Measurements from ENCODE around the gene ADGRV1.

ADGRV1 gene

DNA sequence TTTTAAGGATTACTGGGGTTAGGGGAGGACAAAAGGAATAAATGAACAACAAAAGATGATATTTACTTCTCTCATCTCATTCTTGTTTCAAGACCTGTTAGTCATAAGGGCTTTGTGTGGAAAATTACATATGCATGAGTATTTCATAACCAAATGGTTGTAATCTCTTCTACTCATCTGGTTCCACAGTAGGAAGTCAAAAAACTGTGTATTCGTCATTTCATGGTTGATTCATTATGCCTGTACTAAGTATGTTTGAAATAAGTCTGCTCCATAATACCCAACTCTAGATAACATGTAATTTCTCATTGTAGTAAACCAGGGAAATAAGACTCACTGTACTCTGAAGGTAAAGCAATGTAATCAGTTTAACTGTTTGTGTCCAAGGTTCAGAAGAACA lies 611.7 kb downstream of the ADGRV1 start:
- DNase-seq (ENCODE audit: low spot score): no peak
- in situ Hi-C loops (cut with MboI; ENCODE audit: low pct_unique_long_range_greater_than_20kb, low sequenced_read_pairs, unreplicated experiment): no loop called here
- TF ChIP-seq, protein P1, sequence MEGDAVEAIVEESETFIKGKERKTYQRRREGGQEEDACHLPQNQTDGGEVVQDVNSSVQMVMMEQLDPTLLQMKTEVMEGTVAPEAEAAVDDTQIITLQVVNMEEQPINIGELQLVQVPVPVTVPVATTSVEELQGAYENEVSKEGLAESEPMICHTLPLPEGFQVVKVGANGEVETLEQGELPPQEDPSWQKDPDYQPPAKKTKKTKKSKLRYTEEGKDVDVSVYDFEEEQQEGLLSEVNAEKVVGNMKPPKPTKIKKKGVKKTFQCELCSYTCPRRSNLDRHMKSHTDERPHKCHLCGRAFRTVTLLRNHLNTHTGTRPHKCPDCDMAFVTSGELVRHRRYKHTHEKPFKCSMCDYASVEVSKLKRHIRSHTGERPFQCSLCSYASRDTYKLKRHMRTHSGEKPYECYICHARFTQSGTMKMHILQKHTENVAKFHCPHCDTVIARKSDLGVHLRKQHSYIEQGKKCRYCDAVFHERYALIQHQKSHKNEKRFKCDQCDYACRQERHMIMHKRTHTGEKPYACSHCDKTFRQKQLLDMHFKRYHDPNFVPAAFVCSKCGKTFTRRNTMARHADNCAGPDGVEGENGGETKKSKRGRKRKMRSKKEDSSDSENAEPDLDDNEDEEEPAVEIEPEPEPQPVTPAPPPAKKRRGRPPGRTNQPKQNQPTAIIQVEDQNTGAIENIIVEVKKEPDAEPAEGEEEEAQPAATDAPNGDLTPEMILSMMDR (IDR thresholded peaks at IDR 0.05; ENCODE audit: extremely low read depth, insufficient read depth, missing control alignments): no peak

DNA sequence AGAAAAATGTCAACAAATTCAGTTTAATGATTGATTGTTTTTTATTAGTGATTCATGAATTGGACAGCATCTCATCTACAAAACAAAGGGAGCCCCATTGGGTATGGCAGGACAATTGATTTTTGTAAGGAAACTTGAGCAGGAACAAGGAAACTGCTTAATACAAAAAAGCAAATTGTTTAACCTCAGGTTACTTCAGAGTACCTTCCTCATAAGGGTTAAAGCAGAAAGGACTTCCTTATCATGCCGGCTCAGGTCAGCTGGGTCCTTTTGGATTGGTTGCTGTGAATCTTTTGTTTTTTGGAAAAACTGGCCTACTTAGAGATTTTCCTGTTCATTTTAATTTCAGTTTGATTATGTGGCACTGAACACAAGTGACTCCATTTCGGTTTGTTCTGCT lies 612.7 kb downstream of the ADGRV1 start:
- DNase-seq (ENCODE audit: low spot score): no peak
- TF ChIP-seq, protein P1 (IDR thresholded peaks at IDR 0.05; ENCODE audit: extremely low read depth, insufficient read depth, missing control alignments): no peak
- in situ Hi-C loops (cut with MboI; ENCODE audit: low pct_unique_long_range_greater_than_20kb, low sequenced_read_pairs, unreplicated experiment): no loop called here

DNA sequence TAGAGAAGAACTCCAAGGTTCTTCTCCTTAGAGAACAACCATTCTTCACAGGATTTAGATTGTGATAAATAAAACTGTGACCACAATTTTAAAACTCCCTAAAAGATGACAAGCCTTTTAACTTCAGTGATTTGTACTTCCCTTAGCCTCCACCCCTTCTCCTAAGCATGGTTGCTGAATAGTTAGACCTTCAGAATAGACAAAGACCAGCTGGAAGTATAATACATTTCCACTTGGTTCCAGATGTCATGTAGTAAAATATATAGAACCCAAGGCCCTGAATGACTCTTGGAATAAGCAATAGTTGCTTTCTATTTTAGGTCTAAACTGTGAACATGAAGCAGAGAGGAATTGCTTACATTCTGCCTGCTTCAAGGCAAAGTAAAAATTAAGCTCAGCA lies 615.8 kb downstream of the ADGRV1 start:
- in situ Hi-C loops (cut with MboI; ENCODE audit: low pct_unique_long_range_greater_than_20kb, low sequenced_read_pairs, unreplicated experiment): no loop called here
- TF ChIP-seq, protein P1 (IDR thresholded peaks at IDR 0.05; ENCODE audit: extremely low read depth, insufficient read depth, missing control alignments): no peak
- no peak for DNase-seq (ENCODE audit: low spot score)

DNA sequence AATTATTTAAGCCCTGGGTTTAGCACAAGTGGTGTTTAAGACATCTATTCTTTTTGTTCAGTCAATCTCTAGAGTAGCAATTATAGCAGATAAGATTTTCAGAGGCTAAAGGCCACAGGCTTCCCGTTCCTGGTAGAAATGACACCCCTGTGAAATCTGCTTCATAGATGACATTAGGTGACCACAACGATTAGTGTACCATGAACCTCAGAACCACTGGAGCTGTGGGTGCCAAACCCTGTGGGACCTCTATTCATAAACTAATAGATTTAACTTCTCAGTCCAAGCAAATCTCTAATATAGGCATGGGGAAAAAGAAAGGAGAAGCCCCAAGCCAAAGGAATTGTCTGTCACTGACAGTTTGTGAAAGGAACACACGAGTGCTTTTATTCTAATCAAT lies 617.1 kb downstream of the ADGRV1 start:
- in situ Hi-C loops (cut with MboI; ENCODE audit: low pct_unique_long_range_greater_than_20kb, low sequenced_read_pairs, unreplicated experiment): no loop called here
- DNase-seq (ENCODE audit: low spot score): no peak
- TF ChIP-seq, protein P1 (IDR thresholded peaks at IDR 0.05; ENCODE audit: extremely low read depth, insufficient read depth, missing control alignments): no peak

DNA sequence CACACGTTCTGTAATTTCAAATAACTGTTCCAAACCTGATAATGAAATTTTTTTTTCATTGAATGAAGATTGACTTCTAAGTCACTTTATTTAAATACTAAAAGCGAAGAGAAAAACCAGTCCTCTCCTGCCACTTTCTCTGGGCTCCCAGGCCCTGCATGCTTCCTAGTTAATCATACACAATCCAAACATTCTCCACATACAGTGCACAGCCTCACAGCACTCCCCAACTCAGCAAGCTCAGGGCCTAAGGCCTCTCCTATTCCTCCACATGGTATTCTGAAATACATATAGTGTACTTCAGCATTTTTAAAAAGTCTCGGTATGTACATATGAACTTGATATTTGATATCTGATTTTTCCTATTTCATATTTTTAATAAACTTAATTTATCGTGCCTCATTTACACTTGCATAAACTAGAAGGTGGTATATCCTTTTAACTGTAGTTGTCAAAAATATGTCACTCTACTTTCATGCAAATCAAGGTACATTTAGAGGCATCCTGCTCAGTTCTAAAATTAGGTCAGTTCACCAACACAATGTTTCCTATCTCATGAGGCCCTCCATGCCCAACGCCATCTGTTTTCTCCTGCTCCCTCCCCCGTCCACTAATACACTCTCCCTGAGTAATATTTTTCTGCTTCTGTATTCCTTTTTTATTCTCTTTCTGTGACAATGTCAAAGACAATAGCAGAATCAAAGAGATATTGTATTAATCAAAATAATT lies 617.9 kb downstream of the ADGRV1 start:
- TF ChIP-seq, protein P1 (IDR thresholded peaks at IDR 0.05; ENCODE audit: extremely low read depth, insufficient read depth, missing control alignments): no peak
- no peak for DNase-seq (ENCODE audit: low spot score)
- in situ Hi-C loops (cut with MboI; ENCODE audit: low pct_unique_long_range_greater_than_20kb, low sequenced_read_pairs, unreplicated experiment): no loop called here

DNA sequence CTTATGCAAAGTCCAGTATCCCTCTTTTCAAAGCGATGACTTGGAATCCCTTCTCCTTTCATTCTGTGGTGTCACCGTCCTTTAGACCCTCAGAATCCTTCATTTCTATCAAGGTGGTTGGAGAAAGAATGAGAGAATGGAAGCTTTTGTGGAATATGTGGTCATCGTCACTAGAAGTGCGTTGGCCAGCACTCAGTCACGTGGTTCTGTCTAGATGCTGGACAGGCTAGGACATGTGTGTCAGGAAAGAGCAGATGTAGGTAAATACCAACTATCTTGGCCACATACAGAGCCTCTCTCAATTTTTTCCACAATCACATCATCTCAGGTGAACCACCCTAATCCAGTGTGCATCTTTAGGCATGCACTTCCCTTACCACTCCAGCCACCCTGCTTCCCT lies 618.5 kb downstream of the ADGRV1 start:
- TF ChIP-seq, protein P1 (IDR thresholded peaks at IDR 0.05; ENCODE audit: extremely low read depth, insufficient read depth, missing control alignments): no peak
- in situ Hi-C loops (cut with MboI; ENCODE audit: low pct_unique_long_range_greater_than_20kb, low sequenced_read_pairs, unreplicated experiment): no loop called here
- DNase-seq (ENCODE audit: low spot score): no peak
